HG03521 (cell line): ENCODE data around the gene ARID1B.

Source experiments
- ATAC-seq: cut with Tn5 transposase; IDR thresholded peaks from one replicate; pipeline ENCODE4 v1.9.1; 2021; ENCODE audit warnings: mild to moderate bottlenecking, moderate library complexity; ENCODE audit not compliant: unreplicated experiment

Gene ARID1B

DNA sequence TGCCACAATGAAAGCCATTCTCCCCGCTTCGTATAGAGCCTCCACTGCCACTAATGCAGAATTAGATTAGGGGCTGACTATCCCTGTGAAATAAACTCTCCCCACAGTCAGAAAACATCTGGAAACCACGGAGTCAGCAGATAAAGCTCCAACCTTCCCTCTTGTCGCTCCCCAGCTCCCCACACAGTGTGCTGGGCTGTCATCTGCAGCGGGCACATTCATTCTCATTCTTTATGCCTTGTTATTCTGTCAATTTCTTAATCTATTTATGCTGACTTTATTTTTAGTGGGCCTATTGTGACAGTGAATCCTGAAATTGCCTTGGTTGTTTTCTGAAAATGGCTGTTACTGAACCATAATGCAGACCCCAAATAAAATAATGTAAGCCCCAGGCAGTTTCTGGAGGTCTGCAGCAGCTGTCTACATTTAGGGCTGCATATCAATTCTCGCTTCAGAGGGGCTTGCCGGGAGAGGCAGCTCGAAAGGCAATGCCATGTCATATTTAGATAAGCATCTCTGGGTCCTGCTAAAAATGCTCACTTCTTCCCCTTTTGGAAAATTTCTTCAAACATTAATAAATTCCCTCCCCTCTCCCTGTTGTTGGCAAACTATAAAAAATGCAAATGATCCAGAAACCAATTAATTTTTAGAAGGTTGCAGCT, 474.5 kb downstream of the ARID1B start:
- ATAC-seq = no peak

DNA sequence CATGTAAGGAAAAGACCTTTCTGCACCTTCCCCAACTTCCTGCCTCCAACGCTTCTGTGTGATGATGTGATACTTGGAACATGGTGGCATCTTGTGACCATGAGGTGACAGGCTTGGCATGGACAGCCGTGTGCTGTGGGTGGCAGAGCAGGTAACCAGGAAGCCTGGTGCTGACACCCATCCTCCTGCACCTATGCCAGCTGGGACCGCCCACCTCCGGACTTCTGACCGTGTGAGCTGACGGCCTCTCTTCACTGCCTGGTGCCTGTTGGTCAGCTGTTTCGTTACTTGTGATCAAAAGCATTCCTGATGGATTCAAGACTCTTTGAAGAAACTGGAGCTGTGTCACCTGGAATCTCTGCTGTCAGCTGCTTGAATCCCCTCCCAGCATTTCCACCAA, 475.8 kb downstream of the ARID1B start:
- ATAC-seq = no peak

DNA sequence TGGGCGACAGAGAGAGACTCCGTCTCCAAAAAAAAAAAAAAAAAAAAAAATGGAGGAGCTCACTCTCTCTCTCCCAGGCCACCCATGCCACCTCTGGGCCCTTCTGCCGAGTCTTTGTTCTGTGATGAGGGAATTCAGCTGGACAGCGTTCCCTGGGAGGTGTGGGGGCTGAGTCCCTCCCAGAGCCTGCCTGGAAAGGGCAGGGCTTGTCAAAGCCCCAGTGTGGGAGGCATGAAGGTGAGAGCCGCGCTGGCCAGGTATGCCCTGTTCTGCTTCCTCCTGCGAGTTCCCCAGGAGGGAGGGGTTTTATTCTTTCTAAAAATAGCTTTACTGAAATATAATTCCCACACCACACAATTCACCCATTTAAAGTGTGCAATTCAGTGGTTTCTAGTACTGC, 476.5 kb downstream of the ARID1B start:
- ATAC-seq = no peak

DNA sequence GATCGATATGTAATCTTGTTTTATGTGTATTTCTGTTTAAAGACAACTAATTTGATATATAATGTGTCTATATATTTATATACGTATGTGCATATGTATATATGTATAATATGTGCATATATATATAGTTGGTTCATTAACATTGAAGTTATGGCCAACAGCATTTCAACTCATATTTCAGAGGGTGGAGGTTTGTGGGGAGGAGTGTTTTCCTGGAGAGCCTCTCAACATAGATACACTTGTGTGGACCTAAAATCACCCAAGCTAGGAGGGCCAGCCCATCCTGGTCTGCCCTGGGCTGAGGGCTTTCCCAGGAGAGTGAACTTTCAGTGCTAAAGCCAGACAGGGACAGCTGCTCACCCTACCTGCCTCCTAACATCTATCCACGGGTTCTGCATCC, 477.4 kb downstream of the ARID1B start:
- ATAC-seq = no peak

DNA sequence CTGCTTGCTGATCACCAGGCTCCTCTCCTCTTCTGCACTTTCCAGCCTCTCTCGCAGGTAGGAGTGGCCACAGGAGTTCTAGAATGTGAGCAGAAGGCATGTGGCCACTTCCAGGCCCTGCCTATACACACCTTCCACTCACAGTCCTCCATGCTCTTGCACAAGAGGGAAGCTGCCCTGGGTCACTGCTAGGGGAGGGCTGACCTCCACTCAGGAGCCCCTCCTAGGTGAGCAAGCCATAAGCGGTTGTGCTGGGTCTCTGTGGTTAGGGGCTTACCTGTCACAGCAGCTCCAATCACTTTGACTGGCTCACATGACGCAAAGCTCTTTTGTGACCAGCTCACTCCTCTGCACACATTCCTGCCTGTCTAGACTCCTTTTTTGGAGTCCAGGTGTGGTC, 477.9 kb downstream of the ARID1B start:
- ATAC-seq = no peak

DNA sequence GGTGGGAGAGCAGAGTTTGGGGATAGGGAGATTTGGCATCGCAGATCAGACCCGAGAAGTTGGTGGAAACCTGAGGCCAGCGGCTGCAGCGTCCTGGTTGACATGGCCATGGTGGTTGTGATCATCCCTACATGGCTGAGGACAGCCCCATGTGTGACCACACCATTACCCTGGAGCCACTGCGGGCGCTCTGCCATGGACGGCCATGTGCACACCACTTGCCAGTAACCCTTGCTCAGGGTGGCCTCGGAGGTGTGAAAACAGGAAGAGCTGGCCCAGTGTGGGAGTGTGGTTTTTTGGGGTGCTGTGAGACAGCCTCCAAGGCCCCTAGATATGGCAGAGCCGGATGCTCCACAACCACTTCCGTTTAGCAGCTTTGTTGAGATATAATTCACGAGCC, 481.7 kb downstream of the ARID1B start:
- no peak for ATAC-seq

DNA sequence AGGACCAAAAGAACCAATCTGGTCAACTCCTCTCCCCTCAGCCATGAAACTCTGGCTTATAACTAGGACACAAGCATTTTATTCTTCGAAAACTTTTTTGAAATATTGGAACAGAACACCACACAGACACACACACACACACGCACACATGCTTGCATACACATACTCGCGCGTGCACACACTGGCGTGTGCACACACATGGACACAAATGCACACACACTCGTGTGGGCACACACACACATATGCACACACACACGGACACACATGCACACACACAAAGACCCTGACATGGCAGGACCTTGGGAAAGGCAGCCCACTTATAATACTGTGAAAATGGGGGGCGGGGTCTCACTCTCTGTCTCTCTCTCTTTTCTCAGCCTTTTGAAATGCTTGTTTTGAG, 482.3 kb downstream of the ARID1B start:
- no peak for ATAC-seq
